Activated CD4-positive, alpha-beta T cell treated with anti-CD3 and anti-CD28 coated beads for 4 hours (primary cell): Measurements from ENCODE around the gene CCDC13.

Source experiments
- DNase-seq, 2 donors: peaks; one replicate each; pipeline ENCODE4 v3.0.0-alpha.2; 2020

CCDC13 gene

GRCh38 chr3:42731476-42732195, 41.4 kb downstream of the CCDC13 start:
- no peak for DNase-seq

GRCh38 chr3:42730706-42731420, 42.2 kb downstream of the CCDC13 start:
- DNase-seq, result no peak

GRCh38 chr3:42730294-42730693, 42.8 kb downstream of the CCDC13 start:
- no peak for DNase-seq

- no peak for DNase-seq
These were observed 43.5 kb downstream of the CCDC13 start for GRCh38 chr3:42729404-42730145.

- no peak for DNase-seq
These were observed 44.2 kb downstream of the CCDC13 start for GRCh38 chr3:42728668-42729364.

- DNase-seq, result no peak
These were observed 45.0 kb downstream of the CCDC13 start for GRCh38 chr3:42728056-42728455.

GRCh38 chr3:42725454-42725853, 47.6 kb downstream of the CCDC13 start:
- DNase-seq, result no peak

GRCh38 chr3:42723219-42723618, 49.8 kb downstream of the CCDC13 start:
- no peak for DNase-seq
